BJ (cell line): ENCODE measurements around the gene ALCAM. TPM values are rescaled to one million over a fixed set of nuclear protein-coding genes. Genes with fewer than 3 reads are reported as not detected.
"Not testable (repeated sequence)": the region's sequence is repeated elsewhere in the genome, so short reads cannot be mapped to it uniquely, and the experiment has no call there.

ENCODE experiments used
- CTCF ChIA-PET: fragments of 350-600 bp; formaldehyde crosslinking; extraction: SDS; loops from one replicate; lab custom pipeline; 2021; ENCODE audit warnings: antibody characterized with exemption, inconsistent platforms; lab: Yijun Ruan, JAX
- POLR2A ChIA-PET: fragments of 300-600 bp; sonication (Branson Sonifier 250); formaldehyde crosslinking; extraction: SDS; loops from one replicate; lab custom pipeline; 2021; ENCODE audit warnings: antibody characterized with exemption; lab: Charles Lee
- DNase-seq: peaks from one replicate; pipeline ENCODE4 v3.0.0-alpha.2; 2011; ENCODE audit warnings: low read depth
- H3K27me3 ChIP-seq: 2 replicates; pipeline ENCODE4 v1.6.0; 2011; ENCODE audit warnings: low read length; ENCODE audit not compliant: control insufficient read depth, insufficient read depth
- H3K36me3 ChIP-seq: 2 replicates; pipeline ENCODE4 v1.5.1; 2011; ENCODE audit warnings: low read length; ENCODE audit not compliant: control insufficient read depth, insufficient read depth
- H3K4me3 ChIP-seq: 2 replicates; pipeline ENCODE4 v1.5.1; 2011; ENCODE audit warnings: low read depth, mild to moderate bottlenecking, control low read depth, low read length
- polyA plus RNA-seq: library from polyadenylated mRNA; depleted of rRNA; stranded (reverse); fragments of >200 nt; gene quantifications from 2 replicates; pipeline ENCODE4 v1.2.3, GENCODE V29; 2011
- TF ChIP-seq, protein P1 (sequence below): IDR thresholded peaks from 2 replicates; pipeline ENCODE4 v1.5.1; 2011; ENCODE audit warnings: low read depth, mild to moderate bottlenecking, control low read depth, inconsistent platforms, low read length, moderate library complexity; ENCODE audit not compliant: insufficient read depth

ALCAM gene
- polyA plus RNA-seq, 1 experiment: 89.5 TPM

DNA sequence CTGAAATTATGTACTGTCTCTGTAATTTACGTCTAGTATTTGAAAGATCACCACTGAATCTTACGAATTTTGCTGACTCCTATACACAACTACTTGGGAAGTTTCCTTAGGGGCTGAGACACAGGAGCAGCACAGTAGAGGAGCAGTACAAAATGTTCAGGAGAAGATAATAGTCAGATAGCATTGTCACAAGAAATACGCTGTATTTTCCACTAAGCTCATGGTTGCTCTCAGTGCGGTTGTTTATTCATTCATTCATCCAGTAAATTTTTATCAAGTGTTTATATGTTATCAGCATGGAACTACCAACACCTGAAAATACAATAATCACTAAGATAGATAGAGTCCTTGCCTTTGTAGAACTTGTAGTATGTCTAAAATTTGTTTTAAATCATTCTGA lies 34.5 kb downstream of the ALCAM start:
- POLR2A ChIA-PET: no interaction called here
- TF ChIP-seq, protein P1, sequence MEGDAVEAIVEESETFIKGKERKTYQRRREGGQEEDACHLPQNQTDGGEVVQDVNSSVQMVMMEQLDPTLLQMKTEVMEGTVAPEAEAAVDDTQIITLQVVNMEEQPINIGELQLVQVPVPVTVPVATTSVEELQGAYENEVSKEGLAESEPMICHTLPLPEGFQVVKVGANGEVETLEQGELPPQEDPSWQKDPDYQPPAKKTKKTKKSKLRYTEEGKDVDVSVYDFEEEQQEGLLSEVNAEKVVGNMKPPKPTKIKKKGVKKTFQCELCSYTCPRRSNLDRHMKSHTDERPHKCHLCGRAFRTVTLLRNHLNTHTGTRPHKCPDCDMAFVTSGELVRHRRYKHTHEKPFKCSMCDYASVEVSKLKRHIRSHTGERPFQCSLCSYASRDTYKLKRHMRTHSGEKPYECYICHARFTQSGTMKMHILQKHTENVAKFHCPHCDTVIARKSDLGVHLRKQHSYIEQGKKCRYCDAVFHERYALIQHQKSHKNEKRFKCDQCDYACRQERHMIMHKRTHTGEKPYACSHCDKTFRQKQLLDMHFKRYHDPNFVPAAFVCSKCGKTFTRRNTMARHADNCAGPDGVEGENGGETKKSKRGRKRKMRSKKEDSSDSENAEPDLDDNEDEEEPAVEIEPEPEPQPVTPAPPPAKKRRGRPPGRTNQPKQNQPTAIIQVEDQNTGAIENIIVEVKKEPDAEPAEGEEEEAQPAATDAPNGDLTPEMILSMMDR: no peak
- CTCF ChIA-PET: interaction anchor here (0.6 kb wide), 2 partner anchors 32 to 416 kb away, joined by 3 to 4 read pairs; no protein-coding TSS in a partner anchor

DNA sequence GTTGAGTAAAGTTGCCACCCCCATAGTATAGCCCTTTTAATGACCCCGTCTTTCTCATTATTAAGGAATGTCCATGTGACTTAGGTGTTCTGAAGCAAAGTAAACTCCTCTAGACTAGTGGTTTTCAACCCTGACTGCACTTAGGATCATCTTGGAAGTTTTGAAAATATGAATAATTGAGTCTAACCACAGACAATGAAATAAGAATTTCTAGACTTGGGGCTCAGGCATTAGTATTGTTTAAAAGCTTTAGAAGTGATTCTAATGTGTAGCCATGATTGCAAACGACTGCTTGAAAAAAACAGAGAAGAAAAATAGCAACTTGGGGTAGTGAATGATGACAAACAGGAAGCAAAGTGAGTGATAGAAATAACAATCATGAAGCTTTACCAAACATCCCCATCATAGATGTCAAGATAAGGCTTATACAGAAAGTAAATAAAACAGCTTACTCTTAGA lies 35.0 kb downstream of the ALCAM start:
- TF ChIP-seq, protein P1: no peak
- ChIA-PET CTCF (interaction anchor here (1.3 kb wide), 1 partner anchor 109 kb away, joined by 3 read pairs; no protein-coding TSS in a partner anchor), POLR2A (no interaction called here)

More for the DNA sequence above, 34.5 kb downstream of the ALCAM start:
- H3K36me3 ChIP-seq: peaks cover 2% of the 10 kb centered on the region
- no peaks in the 10 kb centered on the region for H3K27me3 ChIP-seq
- H3K4me3 ChIP-seq: no peak overlapping the region
- DNase-seq: no peak

DNA sequence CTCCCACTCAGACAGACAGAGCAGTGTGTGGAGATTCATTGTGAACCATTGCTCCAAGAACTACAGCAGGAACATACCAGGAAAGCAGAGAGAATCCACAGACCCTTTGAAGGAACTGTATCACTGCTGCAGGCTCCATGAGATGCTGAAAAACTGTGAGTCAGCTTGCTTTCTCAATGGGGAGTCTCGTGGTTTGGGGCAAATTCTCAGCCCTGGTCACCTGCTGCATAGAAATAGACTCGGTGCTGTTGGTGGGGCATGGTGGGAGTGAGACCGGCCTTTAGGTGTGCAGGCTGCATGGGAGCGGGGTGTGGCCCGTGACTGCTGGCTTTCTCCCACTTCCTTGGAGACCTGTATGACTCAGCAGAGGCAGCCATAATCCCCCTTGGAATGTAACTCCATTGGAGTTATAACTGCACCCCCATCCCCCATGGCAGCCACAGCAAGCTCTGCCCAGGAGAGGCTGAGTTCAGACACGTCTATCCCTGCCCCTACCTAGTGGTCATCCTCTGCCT lies 35.6 kb downstream of the ALCAM start:
- Histone ChIP-seq H3K4me3 (no peak overlapping the region), H3K36me3 (peaks cover 2% of the 10 kb centered on the region), H3K27me3 (no peaks in the 10 kb centered on the region)
- TF ChIP-seq, protein P1: no peak
- CTCF ChIA-PET: interaction anchor here (1.3 kb wide), 2 partner anchors 12 to 109 kb away, joined by 3 read pairs; no protein-coding TSS in a partner anchor
- POLR2A ChIA-PET: no interaction called here
- DNase-seq: no peak

More for the DNA sequence above, 35.0 kb downstream of the ALCAM start:
- no peak for DNase-seq
- Histone ChIP-seq H3K4me3 (no peak overlapping the region), H3K27me3 (no peaks in the 10 kb centered on the region), H3K36me3 (peaks cover 2% of the 10 kb centered on the region)

DNA sequence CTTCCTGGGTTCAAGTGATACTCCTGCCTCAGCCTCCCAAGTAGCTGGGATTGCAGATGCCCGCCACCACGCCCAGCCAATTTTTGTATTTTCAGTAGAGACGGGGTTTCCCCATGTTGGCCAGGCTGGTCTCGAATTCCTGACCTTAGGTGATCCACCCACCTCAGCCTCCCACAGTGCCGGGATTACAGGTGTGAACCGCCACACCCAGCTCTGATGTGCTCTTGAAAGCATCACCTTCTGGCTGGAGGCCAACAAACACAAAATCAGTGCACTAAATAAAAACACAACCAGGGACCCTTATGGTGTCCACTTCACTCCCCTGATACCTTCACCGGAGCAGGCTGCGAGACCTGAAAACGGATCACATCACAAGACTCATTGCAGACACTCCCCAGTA lies 36.3 kb downstream of the ALCAM start:
- H3K27me3 ChIP-seq, H3K4me3 ChIP-seq, DNase-seq, POLR2A ChIA-PET, H3K36me3 ChIP-seq: not testable (repeated sequence)
- CTCF ChIA-PET: interaction anchor here (0.6 to 1.3 kb wide), 3 partner anchors 12 to 115 kb away, joined by 3 read pairs; no protein-coding TSS in a partner anchor

DNA sequence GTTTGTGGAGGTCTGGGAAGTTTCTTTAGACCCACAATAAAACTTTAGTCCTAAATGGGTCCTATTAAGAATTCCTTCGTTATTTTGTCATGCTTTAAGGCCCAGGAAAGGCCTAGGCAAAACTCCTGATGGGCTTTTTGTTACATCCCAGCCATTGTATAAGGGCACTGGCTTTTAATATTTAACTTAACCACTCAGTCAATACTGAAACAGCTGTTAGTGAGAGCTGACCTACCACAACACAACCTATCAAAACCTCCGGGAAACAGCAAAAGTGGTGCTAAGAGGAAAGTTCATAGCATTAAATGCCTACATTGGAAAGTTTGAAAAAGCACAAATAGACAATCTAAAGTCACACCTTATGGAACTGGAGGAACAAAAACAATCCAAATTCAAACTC lies 39.6 kb downstream of the ALCAM start:
- TF ChIP-seq, protein P1: no peak
- Histone ChIP-seq H3K4me3 (no peak overlapping the region), H3K27me3 (no peaks in the 10 kb centered on the region), H3K36me3 (peaks cover 2% of the 10 kb centered on the region)
- no peak for DNase-seq
- ChIA-PET CTCF (no interaction called here), POLR2A (no interaction called here)
